GM18873 (cell line): Measurements from ENCODE around the gene STIM1.

Experiments
- ATAC-seq: cut with Tn5 transposase; IDR thresholded peaks from one replicate; pipeline ENCODE4 v1.9.1; 2021; ENCODE audit warnings: mild to moderate bottlenecking, moderate library complexity, moderate number of reproducible peaks; ENCODE audit not compliant: unreplicated experiment, low FRiP score

The STIM1 gene

GRCh38 chr11:3942160-3942955 is 86.9 kb downstream of the STIM1 start:
- no peak for ATAC-seq

- no peak for ATAC-seq
Observed at GRCh38 chr11:3942956-3943497, 87.6 kb downstream of the STIM1 start.

- no peak for ATAC-seq
Observed at GRCh38 chr11:3944198-3944597, 88.7 kb downstream of the STIM1 start.

GRCh38 chr11:3946455-3947017 is 91.1 kb downstream of the STIM1 start:
- no peak for ATAC-seq

GRCh38 chr11:3947061-3947460 is 91.6 kb downstream of the STIM1 start:
- peak; percentile 51 for ATAC-seq

- peak; percentile 69 for ATAC-seq
Observed at GRCh38 chr11:3949125-3949524, 93.7 kb downstream of the STIM1 start.

- ATAC-seq: no peak
Observed at GRCh38 chr11:3950996-3951660, 95.7 kb downstream of the STIM1 start.

GRCh38 chr11:3952715-3953114 is 97.3 kb downstream of the STIM1 start:
- ATAC-seq: no peak

GRCh38 chr11:3953327-3953726 is 97.9 kb downstream of the STIM1 start:
- ATAC-seq: no peak

GRCh38 chr11:3954448-3955298 is 99.2 kb downstream of the STIM1 start:
- no peak for ATAC-seq

- no peak for ATAC-seq
Observed at GRCh38 chr11:3955299-3955665, 99.8 kb downstream of the STIM1 start.

- ATAC-seq: no peak
Observed at GRCh38 chr11:3956038-3956437, 100.6 kb downstream of the STIM1 start.

- no peak for ATAC-seq
Observed at GRCh38 chr11:3956748-3957147, 101.3 kb downstream of the STIM1 start.

- no peak for ATAC-seq
Observed at GRCh38 chr11:3957437-3957836, 102.0 kb downstream of the STIM1 start.

GRCh38 chr11:3958281-3958680 is 102.8 kb downstream of the STIM1 start:
- ATAC-seq: no peak

GRCh38 chr11:3959015-3959902 is 103.8 kb downstream of the STIM1 start:
- no peak for ATAC-seq

- no peak for ATAC-seq
Observed at GRCh38 chr11:3959903-3960265, 104.4 kb downstream of the STIM1 start.

- ATAC-seq: no peak
Observed at GRCh38 chr11:3962406-3962840, 107.0 kb downstream of the STIM1 start.

- ATAC-seq: no peak
Observed at GRCh38 chr11:3964056-3964455, 108.6 kb downstream of the STIM1 start.
